Stimulated activated CD8-positive, alpha-beta memory T cell treated with anti-CD3 and anti-CD28 coated beads, Interleukin-15, amount 100 ng/mL, for 1 hour (primary cell): ENCODE data around the gene OR5D13.

ENCODE experiments used
- DNase-seq: peaks from one replicate; pipeline ENCODE4 v3.0.0-alpha.2; 2020; ENCODE audit warnings: low read depth

The OR5D13 gene

GRCh38 chr11:55773138-55773537 is at the start of gene OR5D13:
Gene OR5D13, plus strand, starts transcription at chr11:55773438. Its CDS starts 0 bp downstream, at chr11:55773438.
- DNase-seq = no peak

DNA sequence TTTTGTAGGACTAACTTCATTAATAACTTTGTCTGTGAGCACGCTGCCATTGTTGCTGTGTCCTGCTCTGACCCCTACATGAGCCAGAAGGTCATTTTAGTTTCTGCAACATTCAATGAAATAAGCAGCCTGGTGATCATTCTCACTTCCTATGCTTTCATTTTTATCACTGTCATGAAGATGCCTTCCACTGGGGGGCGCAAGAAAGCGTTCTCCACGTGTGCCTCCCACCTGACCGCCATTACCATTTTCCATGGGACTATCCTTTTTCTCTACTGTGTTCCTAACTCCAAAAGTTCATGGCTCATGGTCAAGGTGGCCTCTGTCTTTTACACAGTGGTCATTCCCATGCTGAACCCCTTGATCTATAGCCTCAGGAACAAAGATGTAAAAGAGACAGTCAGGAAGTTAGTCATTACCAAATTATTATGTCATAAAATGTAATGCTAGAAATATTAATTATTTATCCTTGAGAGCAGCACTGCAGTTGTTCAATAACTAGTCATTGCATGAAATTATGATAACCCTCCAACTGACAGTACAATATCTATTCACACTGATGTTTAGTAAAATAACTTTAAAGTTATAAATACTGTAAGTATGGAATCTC is 46.4 kb upstream of the OR5D13 start:
- DNase-seq = no peak

- no peak for DNase-seq
Measured at GRCh38 chr11:55732936-55733335, 40.3 kb upstream of the OR5D13 start.

GRCh38 chr11:55791606-55792005 is 18.4 kb downstream of the OR5D13 start:
- DNase-seq = no peak

DNA sequence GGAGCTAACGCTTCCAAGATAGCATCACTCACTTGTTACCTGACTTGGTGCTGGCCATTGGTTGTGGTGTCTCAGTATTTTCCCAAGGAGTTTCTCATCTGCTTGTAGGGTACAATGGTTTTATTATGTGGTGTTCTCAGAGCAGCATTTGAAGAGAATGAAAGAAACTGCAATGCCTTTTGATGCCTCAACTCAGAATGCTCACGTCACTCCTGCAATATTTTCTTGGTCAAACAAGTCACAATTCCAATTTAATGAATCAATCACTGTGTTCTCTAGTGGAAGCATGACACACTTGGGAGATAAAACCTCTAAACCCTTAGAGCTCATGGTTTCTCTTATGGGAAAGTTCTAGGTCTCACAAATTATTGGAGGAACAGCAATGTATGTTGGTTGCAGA is 20.1 kb downstream of the OR5D13 start:
- no peak for DNase-seq

- no peak for DNase-seq
Measured at GRCh38 chr11:55795256-55795655, 22.0 kb downstream of the OR5D13 start, which contains the start of gene OR5D14. Gene OR5D14, plus strand, starts transcription at chr11:55795556. Its CDS starts 0 bp downstream, at chr11:55795556.

- DNase-seq = no peak
Measured at GRCh38 chr11:55806248-55806647, 33.0 kb downstream of the OR5D13 start.

DNA sequence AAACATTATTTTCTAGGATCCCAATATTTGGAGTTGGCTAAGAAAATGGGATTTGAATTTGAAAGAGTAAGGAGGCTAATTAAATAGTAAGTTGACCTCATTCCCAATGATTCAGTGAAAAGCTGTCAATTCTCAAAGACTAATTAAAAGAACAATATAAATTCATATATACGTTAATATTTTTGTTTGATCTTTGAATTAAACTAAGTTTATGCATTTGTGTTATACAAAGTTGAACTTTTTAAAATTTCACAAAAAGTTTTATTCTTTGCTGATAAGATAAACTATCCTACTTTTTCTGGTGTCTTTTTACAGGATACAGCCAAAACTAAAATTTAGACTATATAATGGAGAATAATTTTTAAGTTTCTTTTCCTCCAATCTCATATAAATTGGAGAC is 37.8 kb downstream of the OR5D13 start, which contains the start of gene OR5L1:
TSS of gene OR5L1 (plus strand) at position 301 of the 400 bp plus-strand sequence. CDS start 100 bp downstream, outside the sequence.
- no peak for DNase-seq

DNA sequence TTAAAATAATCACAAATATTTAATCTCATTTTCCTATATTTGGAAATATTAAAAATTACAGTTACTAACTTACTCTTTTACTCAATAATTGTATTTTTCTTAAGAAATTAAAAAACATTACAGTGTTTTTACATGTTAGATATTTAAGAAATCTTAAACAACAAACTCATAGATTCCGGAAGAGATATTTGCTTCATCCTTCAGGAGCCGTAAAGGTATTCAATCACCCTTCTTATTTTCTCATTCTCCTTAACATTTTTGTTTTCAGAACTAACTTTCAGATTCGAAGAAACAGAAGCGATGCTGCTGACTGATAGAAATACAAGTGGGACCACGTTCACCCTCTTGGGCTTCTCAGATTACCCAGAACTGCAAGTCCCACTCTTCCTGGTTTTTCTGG is 46.1 kb downstream of the OR5D13 start, which contains the start of gene OR5D18:
TSS of gene OR5D18 (plus strand) at position 301 of the 400 bp plus-strand sequence. CDS start at position 301, 0 bp downstream.
- no peak for DNase-seq
